ENCODE results near the gene INF2.

DNA sequence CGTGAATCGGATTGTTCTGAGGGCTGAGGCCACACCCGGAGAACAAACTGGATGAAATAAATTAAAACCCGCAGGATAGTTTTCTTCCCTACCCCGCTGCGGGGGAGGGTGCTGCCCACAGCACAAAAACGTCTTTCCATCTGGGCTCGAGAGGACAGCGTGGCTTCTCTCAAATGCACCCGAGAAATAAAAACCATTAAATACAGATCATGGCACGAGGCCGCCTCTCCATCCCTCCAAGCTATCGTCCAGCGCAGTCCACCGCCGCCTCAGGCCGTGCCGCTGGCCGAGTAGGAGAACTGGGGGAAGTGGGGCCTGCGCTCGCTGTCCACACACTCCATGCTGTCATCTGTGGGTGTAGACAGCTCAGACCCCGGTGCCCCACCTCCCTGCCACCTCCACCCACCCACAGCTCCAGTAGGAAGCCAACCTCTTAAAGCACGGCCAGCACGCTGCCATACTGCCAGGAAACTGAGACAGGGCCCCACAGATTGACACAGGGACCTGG lies 80.7 kb downstream of the INF2 start:
- TF ChIP-seq EP300 (IDR thresholded peaks at IDR 0.05; ENCODE audit: borderline replicate concordance) (no peak), NFIC (IDR thresholded peaks at IDR 0.05) (no peak), TAF1 (IDR thresholded peaks at IDR 0.05; ENCODE audit: low read depth) (no peak), YY1 (IDR thresholded peaks at IDR 0.05; ENCODE audit: low read depth) (no peak), TCF12 (IDR thresholded peaks at IDR 0.05; ENCODE audit: low read depth) (no peak), CEBPB (IDR thresholded peaks at IDR 0.05) (no peak)

All from Ishikawa (cell line).